Measurements from ENCODE around the gene TM4SF4. TPM values are rescaled to one million over a fixed set of nuclear protein-coding genes. Genes with fewer than 3 reads are reported as not detected.
A peak's percentile ranks its signal among the peaks of the same experiment; 100 is the strongest.

TM4SF4 gene
- total RNA-seq, 1 donor from 2014 or later, result 0.49 TPM

- Histone ChIP-seq H3K27me3 (no peaks in the 10 kb centered on the region), H3K4me3 (no peak overlapping the region), H3K36me3 (no peaks in the 10 kb centered on the region), H3K27ac (peak overlapping the region; percentile 76), H3K9me3 (no peaks in the 10 kb centered on the region), H3K4me1 (peaks cover 51% of the 10 kb centered on the region)
- no peak for DNase-seq
- intact Hi-C loops (cut with DNase I), result no loop called here
- no peak for TF ChIP-seq CTCF (IDR thresholded peaks at IDR 0.05)
- ATAC-seq, result no peak
Measured at GRCh38 chr3:149472030-149472797, 2.3 kb upstream of the TM4SF4 start.

GRCh38 chr3:149473357-149474249 lies 894 bp upstream of the TM4SF4 start:
- DNase-seq (no peak), ATAC-seq (peak; percentile 92)
- Histone ChIP-seq H3K36me3 (no peaks in the 10 kb centered on the region), H3K27ac (peak overlapping the region; percentile 76), H3K9me3 (no peaks in the 10 kb centered on the region), H3K27me3 (no peaks in the 10 kb centered on the region), H3K4me3 (no peak overlapping the region), H3K4me1 (peaks cover 51% of the 10 kb centered on the region)
- no peak for TF ChIP-seq CTCF (IDR thresholded peaks at IDR 0.05)
- intact Hi-C loops (cut with DNase I), result no loop called here

GRCh38 chr3:149475451-149476060 lies 1.1 kb downstream of the TM4SF4 start:
- intact Hi-C loops (cut with DNase I), result no loop called here

GRCh38 chr3:149476225-149476624 lies 1.7 kb downstream of the TM4SF4 start:
- no peak for TF ChIP-seq CTCF (IDR thresholded peaks at IDR 0.05)
- Histone ChIP-seq H3K36me3 (no peaks in the 10 kb centered on the region), H3K4me3 (no peak overlapping the region), H3K27me3 (no peaks in the 10 kb centered on the region), H3K9me3 (no peaks in the 10 kb centered on the region), H3K27ac (no peak overlapping the region), H3K4me1 (peaks cover 58% of the 10 kb centered on the region)
- intact Hi-C loops (cut with DNase I), result no loop called here
- DNase-seq, result no peak
- peak; percentile 28 for ATAC-seq

More at GRCh38 chr3:149475451-149476060, 1.1 kb downstream of the TM4SF4 start:
- DNase-seq (no peak), ATAC-seq (no peak)
- H3K4me3 ChIP-seq, result no peak overlapping the region
- no peaks in the 10 kb centered on the region for H3K9me3 ChIP-seq
- H3K4me1 ChIP-seq, result peaks cover 58% of the 10 kb centered on the region
- no peak for TF ChIP-seq CTCF (IDR thresholded peaks at IDR 0.05)
- no peaks in the 10 kb centered on the region for H3K27me3 ChIP-seq
- no peak overlapping the region for H3K27ac ChIP-seq
- no peaks in the 10 kb centered on the region for H3K36me3 ChIP-seq

GRCh38 chr3:149479621-149480325 lies 5.3 kb downstream of the TM4SF4 start:
- Histone ChIP-seq H3K36me3 (no peaks in the 10 kb centered on the region), H3K4me3 (no peak overlapping the region), H3K27me3 (no peaks in the 10 kb centered on the region), H3K4me1 (peaks cover 25% of the 10 kb centered on the region), H3K27ac (peak overlapping the region; percentile 69), H3K9me3 (no peaks in the 10 kb centered on the region)
- DNase-seq, result no peak
- ATAC-seq, result no peak
- TF ChIP-seq CTCF (IDR thresholded peaks at IDR 0.05), result no peak
- intact Hi-C loops (cut with DNase I), result loop anchor here (10.0 kb wide), 2 partner anchors 85 to 365 kb away; no protein-coding TSS in a partner anchor
